Measurements from ENCODE around the gene CPSF4. TPM values are rescaled to one million over a fixed set of nuclear protein-coding genes. Genes with fewer than 3 reads are reported as not detected.
A peak's percentile ranks its signal among the peaks of the same experiment; 100 is the strongest.

The CPSF4 gene
- total and polyA plus RNA-seq, 4 donors, result 19.6 to 60.9 (median 44.8) TPM

- Histone ChIP-seq H3K9me3 (ENCODE audit: control insufficient read depth, insufficient read depth, low read length) (no peaks in the 10 kb centered on the region), H3K36me3 (ENCODE audit: control insufficient read depth, insufficient read depth, low read length) (peaks cover 85% of the 10 kb centered on the region), H3K27me3 (ENCODE audit: control insufficient read depth, insufficient read depth, low read length) (no peaks in the 10 kb centered on the region), H3K4me3 (ENCODE audit: low read depth, low read length) (no peak overlapping the region), H3K27ac (ENCODE audit: low read depth, low read length) (no peak overlapping the region), H3K4me1 (ENCODE audit: control insufficient read depth, insufficient read depth, low read length) (peaks cover 22% of the 10 kb centered on the region)
- WGBS (ENCODE audit: insufficient coverage), result no CpG with 5 or more reads among the region's 6 CpGs
- DNase-seq (ENCODE audit: low read depth in 4 of 6, low spot score in 6 of 6), result no peak
These were observed 18.4 kb downstream of the CPSF4 start for GRCh38 chr7:99457050-99457649.

GRCh38 chr7:99457650-99458493 lies 19.1 kb downstream of the CPSF4 start:
- Histone ChIP-seq H3K27me3 (ENCODE audit: control insufficient read depth, insufficient read depth, low read length) (no peaks in the 10 kb centered on the region), H3K4me1 (ENCODE audit: control insufficient read depth, insufficient read depth, low read length) (peaks cover 22% of the 10 kb centered on the region), H3K4me3 (ENCODE audit: low read depth, low read length) (no peak overlapping the region), H3K27ac (ENCODE audit: low read depth, low read length) (no peak overlapping the region), H3K9me3 (ENCODE audit: control insufficient read depth, insufficient read depth, low read length) (no peaks in the 10 kb centered on the region), H3K36me3 (ENCODE audit: control insufficient read depth, insufficient read depth, low read length) (peaks cover 82% of the 10 kb centered on the region)
- WGBS (ENCODE audit: insufficient coverage), result 87% methylated on average over 25 of the region's 26 CpGs
- no peak for DNase-seq (ENCODE audit: low read depth in 4 of 6, low spot score in 6 of 6)

GRCh38 chr7:99459087-99459486 lies 20.3 kb downstream of the CPSF4 start:
- no peak for DNase-seq (ENCODE audit: low read depth in 4 of 6, low spot score in 6 of 6)
- H3K36me3 ChIP-seq (ENCODE audit: control insufficient read depth, insufficient read depth, low read length), result peaks cover 74% of the 10 kb centered on the region

GRCh38 chr7:99460651-99461050 lies 21.9 kb downstream of the CPSF4 start:
- Histone ChIP-seq H3K9me3 (ENCODE audit: control insufficient read depth, insufficient read depth, low read length) (no peaks in the 10 kb centered on the region), H3K4me3 (ENCODE audit: low read depth, low read length) (no peak overlapping the region), H3K27me3 (ENCODE audit: control insufficient read depth, insufficient read depth, low read length) (no peaks in the 10 kb centered on the region), H3K36me3 (ENCODE audit: control insufficient read depth, insufficient read depth, low read length) (peaks cover 64% of the 10 kb centered on the region), H3K4me1 (ENCODE audit: control insufficient read depth, insufficient read depth, low read length) (peaks cover 32% of the 10 kb centered on the region), H3K27ac (ENCODE audit: low read depth, low read length) (no peak overlapping the region)
- no peak for DNase-seq (ENCODE audit: low read depth in 4 of 6, low spot score in 6 of 6)
- 90% methylated on average over 9 of the region's 11 CpGs for WGBS (ENCODE audit: insufficient coverage)

More at GRCh38 chr7:99459087-99459486, 20.3 kb downstream of the CPSF4 start:
- 94% methylated on average over 5 of the region's 8 CpGs for WGBS (ENCODE audit: insufficient coverage)
- Histone ChIP-seq H3K4me3 (ENCODE audit: low read depth, low read length) (no peak overlapping the region), H3K4me1 (ENCODE audit: control insufficient read depth, insufficient read depth, low read length) (peaks cover 22% of the 10 kb centered on the region), H3K27ac (ENCODE audit: low read depth, low read length) (no peak overlapping the region), H3K27me3 (ENCODE audit: control insufficient read depth, insufficient read depth, low read length) (no peaks in the 10 kb centered on the region), H3K9me3 (ENCODE audit: control insufficient read depth, insufficient read depth, low read length) (no peaks in the 10 kb centered on the region)

GRCh38 chr7:99461221-99461620 lies 22.5 kb downstream of the CPSF4 start:
- Histone ChIP-seq H3K27ac (ENCODE audit: low read depth, low read length) (no peak overlapping the region), H3K4me3 (ENCODE audit: low read depth, low read length) (no peak overlapping the region), H3K27me3 (ENCODE audit: control insufficient read depth, insufficient read depth, low read length) (no peaks in the 10 kb centered on the region), H3K9me3 (ENCODE audit: control insufficient read depth, insufficient read depth, low read length) (no peaks in the 10 kb centered on the region), H3K4me1 (ENCODE audit: control insufficient read depth, insufficient read depth, low read length) (peaks cover 31% of the 10 kb centered on the region), H3K36me3 (ENCODE audit: control insufficient read depth, insufficient read depth, low read length) (peaks cover 58% of the 10 kb centered on the region)
- no peak for DNase-seq (ENCODE audit: low read depth in 4 of 6, low spot score in 6 of 6)
- 94% methylated on average over 2 of the region's 2 CpGs for WGBS (ENCODE audit: insufficient coverage)

- Histone ChIP-seq H3K4me3 (ENCODE audit: low read depth, low read length) (peak overlapping the region; percentile 88), H3K4me1 (ENCODE audit: control insufficient read depth, insufficient read depth, low read length) (peaks cover 20% of the 10 kb centered on the region)
- 13% methylated on average over 9 of the region's 9 CpGs for WGBS (ENCODE audit: insufficient coverage)
These were observed 26.7 kb downstream of the CPSF4 start for GRCh38 chr7:99465421-99465768.

GRCh38 chr7:99468336-99468918 lies 29.7 kb downstream of the CPSF4 start:
- 87% methylated on average over 27 of the region's 29 CpGs for WGBS (ENCODE audit: insufficient coverage)
- Histone ChIP-seq H3K9me3 (ENCODE audit: control insufficient read depth, insufficient read depth, low read length) (no peaks in the 10 kb centered on the region), H3K36me3 (ENCODE audit: control insufficient read depth, insufficient read depth, low read length) (peaks cover 7% of the 10 kb centered on the region), H3K27me3 (ENCODE audit: control insufficient read depth, insufficient read depth, low read length) (no peaks in the 10 kb centered on the region), H3K27ac (ENCODE audit: low read depth, low read length) (no peak overlapping the region), H3K4me3 (ENCODE audit: low read depth, low read length) (no peak overlapping the region), H3K4me1 (ENCODE audit: control insufficient read depth, insufficient read depth, low read length) (peaks cover 21% of the 10 kb centered on the region)
- DNase-seq (ENCODE audit: low read depth in 4 of 6, low spot score in 6 of 6), result no peak

More at GRCh38 chr7:99465421-99465768, 26.7 kb downstream of the CPSF4 start:
- DNase-seq (ENCODE audit: low read depth in 4 of 6, low spot score in 6 of 6), result no peak
- Histone ChIP-seq H3K36me3 (ENCODE audit: control insufficient read depth, insufficient read depth, low read length) (peaks cover 20% of the 10 kb centered on the region), H3K27ac (ENCODE audit: low read depth, low read length) (peak overlapping the region; percentile 85), H3K27me3 (ENCODE audit: control insufficient read depth, insufficient read depth, low read length) (no peaks in the 10 kb centered on the region), H3K9me3 (ENCODE audit: control insufficient read depth, insufficient read depth, low read length) (no peaks in the 10 kb centered on the region)

GRCh38 chr7:99469381-99470065 lies 30.8 kb downstream of the CPSF4 start:
- Histone ChIP-seq H3K36me3 (ENCODE audit: control insufficient read depth, insufficient read depth, low read length) (peaks cover 2% of the 10 kb centered on the region), H3K27me3 (ENCODE audit: control insufficient read depth, insufficient read depth, low read length) (no peaks in the 10 kb centered on the region), H3K4me3 (ENCODE audit: low read depth, low read length) (no peak overlapping the region), H3K9me3 (ENCODE audit: control insufficient read depth, insufficient read depth, low read length) (no peaks in the 10 kb centered on the region), H3K27ac (ENCODE audit: low read depth, low read length) (no peak overlapping the region), H3K4me1 (ENCODE audit: control insufficient read depth, insufficient read depth, low read length) (peaks cover 25% of the 10 kb centered on the region)
- DNase-seq (ENCODE audit: low read depth in 4 of 6, low spot score in 6 of 6), result no peak
- WGBS (ENCODE audit: insufficient coverage), result 41% methylated on average over 21 of the region's 23 CpGs

GRCh38 chr7:99472561-99473314 lies 34.0 kb downstream of the CPSF4 start, which contains the start of gene ZNF789:
Gene ZNF789, plus strand, starts transcription at chr7:99472890. Its CDS starts 3,567 bp downstream, at chr7:99476457.
- Histone ChIP-seq H3K36me3 (ENCODE audit: control insufficient read depth, insufficient read depth, low read length) (peaks cover 6% of the 10 kb centered on the region), H3K9me3 (ENCODE audit: control insufficient read depth, insufficient read depth, low read length) (no peaks in the 10 kb centered on the region), H3K27me3 (ENCODE audit: control insufficient read depth, insufficient read depth, low read length) (no peaks in the 10 kb centered on the region), H3K27ac (ENCODE audit: low read depth, low read length) (peak within 1 kb of the TSS; percentile 93), H3K4me1 (ENCODE audit: control insufficient read depth, insufficient read depth, low read length) (peaks cover 9% of the 10 kb centered on the region), H3K4me3 (ENCODE audit: low read depth, low read length) (peak within 1 kb of the TSS; percentile 93)
- peak; percentile 86 to 99 (median 96) for DNase-seq (ENCODE audit: low read depth in 4 of 6, low spot score in 6 of 6)
- under 1% methylated on average over 54 of the region's 56 CpGs for WGBS (ENCODE audit: insufficient coverage)

All from spinal cord (tissue), 10 donors.